Liver (tissue), 9 donors: Measurements from ENCODE around the gene KBTBD2. TPM values are rescaled to one million over a fixed set of nuclear protein-coding genes. Genes with fewer than 3 reads are reported as not detected.

Source experiments
- DNase-seq: peaks from one replicate; pipeline ENCODE4 v3.0.0-alpha.2; 2017; ENCODE audit warnings: low spot score
- H3K27ac ChIP-seq, 2 donors: one replicate each; pipeline ENCODE4 v1.7.0; 2013; ENCODE audit warnings: inconsistent platforms in 2 of 2, low read length in 2 of 2, control low read depth in 1 of 2, low read depth in 1 of 2, mild to moderate bottlenecking in 1 of 2
- H3K27me3 ChIP-seq, 4 donors: one replicate each; pipeline versions ENCODE4 v1.6.1 to v1.7.0; 2013; ENCODE audit warnings: low read length in 3 of 4, inconsistent platforms in 1 of 4, mild to moderate bottlenecking in 1 of 4, moderate library complexity in 1 of 4; ENCODE audit not compliant: control insufficient read depth in 4 of 4, insufficient read depth in 4 of 4
- H3K36me3 ChIP-seq, 4 donors: one replicate each; pipeline versions ENCODE4 v1.6.1 to v1.7.0; 2013; ENCODE audit warnings: low read length in 3 of 4, mild to moderate bottlenecking in 3 of 4, low read depth in 1 of 4, moderate library complexity in 1 of 4; ENCODE audit not compliant: control insufficient read depth in 4 of 4, insufficient read depth in 3 of 4
- H3K4me1 ChIP-seq, 4 donors: one replicate each; pipeline versions ENCODE4 v1.6.1 to v1.7.0; 2013; ENCODE audit warnings: low read length in 3 of 4, mild to moderate bottlenecking in 3 of 4, moderate library complexity in 1 of 4; ENCODE audit not compliant: control insufficient read depth in 4 of 4, insufficient read depth in 4 of 4
- H3K4me3 ChIP-seq, 3 donors: one replicate each; pipeline versions ENCODE4 v1.6.1 to v1.7.0; 2013; ENCODE audit warnings: low read length in 3 of 3, control low read depth in 1 of 3, low read depth in 1 of 3, mild to moderate bottlenecking in 1 of 3
- H3K9ac ChIP-seq, 2 donors: one replicate each; pipeline ENCODE4 v1.7.0; 2013; ENCODE audit warnings: low read length in 2 of 2, mild to moderate bottlenecking in 2 of 2, moderate library complexity in 2 of 2, control low read depth in 1 of 2, low read depth in 1 of 2
- H3K9me3 ChIP-seq, 4 donors: one replicate each; pipeline versions ENCODE4 v1.6.1 to v1.7.0; 2013; ENCODE audit warnings: low read length in 3 of 4; ENCODE audit not compliant: control insufficient read depth in 4 of 4
- EGR1 ChIP-seq, 2 donors: IDR thresholded peaks; 2 replicates each; pipeline ENCODE4 v1.6.1; 2016 to 2018; ENCODE audit warnings: antibody characterized with exemption in 2 of 2, low read depth in 2 of 2
- FOXA1 ChIP-seq: IDR thresholded peaks from 2 replicates; pipeline ENCODE4 v1.6.1; 2016; ENCODE audit warnings: antibody characterized with exemption
- FOXA2 ChIP-seq: IDR thresholded peaks from 2 replicates; pipeline ENCODE4 v1.6.1; 2016; ENCODE audit warnings: antibody characterized with exemption
- GABPA ChIP-seq, 2 donors: IDR thresholded peaks in 1 of 2; conservative IDR thresholded peaks in 1 of 2; 2 replicates each; pipeline ENCODE4 v1.6.1; 2016; ENCODE audit warnings: antibody characterized with exemption in 2 of 2, mild to moderate bottlenecking in 1 of 2, moderate library complexity in 1 of 2
- HNF4A ChIP-seq, 2 donors: conservative IDR thresholded peaks; 2 replicates each; pipeline ENCODE4 v1.6.1; 2016; ENCODE audit warnings: antibody characterized with exemption in 2 of 2, mild to moderate bottlenecking in 2 of 2
- HNF4G ChIP-seq: IDR thresholded peaks from 2 replicates; pipeline ENCODE4 v1.6.1; 2016; ENCODE audit warnings: antibody characterized with exemption
- JUND ChIP-seq, 2 donors: IDR thresholded peaks; 2 replicates each; pipeline ENCODE4 v1.6.1; 2016; ENCODE audit warnings: antibody characterized with exemption in 2 of 2
- NR2F2 ChIP-seq: IDR thresholded peaks from 2 replicates; pipeline ENCODE4 v1.6.1; 2016; ENCODE audit warnings: antibody characterized with exemption
- RAD21 ChIP-seq, 2 donors: IDR thresholded peaks; 2 replicates each; pipeline ENCODE4 v1.6.1; 2016; ENCODE audit warnings: antibody characterized with exemption in 2 of 2, mild to moderate bottlenecking in 2 of 2
- RXRA ChIP-seq, 2 donors: IDR thresholded peaks; 2 replicates each; pipeline ENCODE4 v1.6.1; 2017 to 2018; ENCODE audit warnings: antibody characterized with exemption in 2 of 2, mild to moderate bottlenecking in 1 of 2
- SP1 ChIP-seq: IDR thresholded peaks from 2 replicates; pipeline ENCODE4 v1.6.1; 2018; ENCODE audit warnings: antibody characterized with exemption, mild to moderate bottlenecking
- TAF1 ChIP-seq: conservative IDR thresholded peaks from 2 replicates; pipeline ENCODE4 v1.6.1; 2016; ENCODE audit warnings: antibody characterized with exemption, mild to moderate bottlenecking
- YY1 ChIP-seq: IDR thresholded peaks from 2 replicates; pipeline ENCODE4 v1.6.1; 2016; ENCODE audit warnings: antibody characterized with exemption, mild to moderate bottlenecking
- WGBS: extraction: QIAGEN DNeasy Blood & Tissue Kit; methylation state at CpG from one replicate; pipeline ENCODE4 v1.1.7; 2013; 5-methylcytosine and 5-hydroxymethylcytosine counted together
- polyA plus RNA-seq, 2 donors: library from polyadenylated mRNA; stranded (reverse) in 1 of 2; unstranded in 1 of 2; fragments of 200-250 nt in 1 of 2; fragments of >200 nt in 1 of 2; fragmentation: Nextera tagmentation in 1 of 2; extraction: Ambion mirVana in 1 of 2; gene quantifications; one replicate each; pipeline versions ENCODE4 v1.2.1 to v1.2.3, GENCODE V29; 2013 to 2015
- total RNA-seq, 2 donors: library from RNA; depleted of rRNA; stranded (reverse); fragments of >200 nt; gene quantifications; one replicate each; pipeline ENCODE4 v1.2.3, GENCODE V29; 2014
- TF ChIP-seq, protein P1 (sequence below): IDR thresholded peaks from 2 replicates; pipeline ENCODE4 v1.6.1; 2016; ENCODE audit warnings: antibody characterized with exemption
- TF ChIP-seq, protein P2 (sequence below): fragments of 150-350 bp; IDR thresholded peaks from 2 replicates; pipeline ENCODE4 v1.5.1; 2017; ENCODE audit warnings: improper control_type of control experiment, low read depth, low read length; ENCODE audit not compliant: missing input control
- TF ChIP-seq, protein P3 (sequence below): IDR thresholded peaks from 2 replicates; pipeline ENCODE4 v1.6.1; 2016; ENCODE audit warnings: antibody characterized with exemption, mild to moderate bottlenecking
- TF ChIP-seq, protein P4 (sequence below): IDR thresholded peaks from 2 replicates; pipeline ENCODE4 v1.6.1; 2016; ENCODE audit warnings: antibody characterized with exemption
- TF ChIP-seq, protein P5 (sequence below): IDR thresholded peaks from 2 replicates; pipeline ENCODE4 v1.6.1; 2016; ENCODE audit warnings: antibody characterized with exemption
- donor health status: healthy.
- donor health status: healthy.
- donor health status: healthy.
- donor health status: healthy.
- donor health status: healthy.

Gene KBTBD2
- total and polyA plus RNA-seq, 4 donors = 7.1 to 29.5 (median 15.1) TPM

DNA sequence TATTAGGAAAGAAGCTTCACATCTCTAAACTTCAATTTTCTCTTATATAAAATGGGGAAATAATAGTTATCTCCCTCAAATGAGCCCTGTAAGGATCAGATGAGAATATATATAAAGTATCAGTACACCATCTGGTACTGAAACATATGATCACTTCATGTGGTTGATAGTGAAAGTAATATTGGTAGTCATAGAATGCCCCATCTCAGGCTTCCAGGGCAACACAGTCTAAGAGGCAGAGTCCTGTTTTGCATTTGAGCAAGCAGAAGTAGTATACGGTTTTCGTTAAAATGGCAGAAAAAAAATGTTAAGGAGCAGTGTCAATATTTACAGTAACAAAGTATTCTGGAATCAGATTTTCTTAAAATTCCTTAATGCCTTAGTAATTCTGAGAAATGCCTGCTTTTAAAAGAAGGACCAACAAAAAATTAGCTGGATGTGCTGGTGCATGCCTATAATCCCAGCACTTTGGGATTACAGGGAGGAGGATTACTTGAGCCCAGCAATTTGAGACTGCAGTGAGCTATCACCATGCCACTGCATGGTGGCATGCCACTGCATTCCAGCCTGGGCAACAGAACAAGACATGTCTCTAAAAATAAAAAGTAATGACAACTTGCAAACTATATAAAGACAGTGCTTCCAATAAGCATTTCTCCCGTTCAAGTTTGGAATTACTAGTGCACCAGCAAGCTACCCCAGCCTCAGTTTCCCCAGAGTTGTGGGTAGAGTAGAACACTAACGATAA lies 19.8 kb downstream of the KBTBD2 start:
- TF ChIP-seq TAF1 (no peak), FOXA1 (no peak), HNF4A (conservative IDR thresholded peaks at IDR 0.05) (no peak), SP1 (no peak), NR2F2 (no peak), YY1 (no peak), RXRA (IDR thresholded peaks at IDR 0.05) (no peak), HNF4G (no peak), JUND (IDR thresholded peaks at IDR 0.05) (no peak), FOXA2 (no peak), GABPA (IDR thresholded peaks at IDR 0.05 in 1 of 2, conservative IDR thresholded peaks at IDR 0.05 in 1 of 2) (no peak), RAD21 (IDR thresholded peaks at IDR 0.05) (no peak), EGR1 (IDR thresholded peaks at IDR 0.05; ENCODE audit: low read depth in 2 of 2) (no peak)
- TF ChIP-seq, protein P1, sequence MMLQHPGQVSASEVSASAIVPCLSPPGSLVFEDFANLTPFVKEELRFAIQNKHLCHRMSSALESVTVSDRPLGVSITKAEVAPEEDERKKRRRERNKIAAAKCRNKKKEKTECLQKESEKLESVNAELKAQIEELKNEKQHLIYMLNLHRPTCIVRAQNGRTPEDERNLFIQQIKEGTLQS = no peak
- TF ChIP-seq, protein P2, sequence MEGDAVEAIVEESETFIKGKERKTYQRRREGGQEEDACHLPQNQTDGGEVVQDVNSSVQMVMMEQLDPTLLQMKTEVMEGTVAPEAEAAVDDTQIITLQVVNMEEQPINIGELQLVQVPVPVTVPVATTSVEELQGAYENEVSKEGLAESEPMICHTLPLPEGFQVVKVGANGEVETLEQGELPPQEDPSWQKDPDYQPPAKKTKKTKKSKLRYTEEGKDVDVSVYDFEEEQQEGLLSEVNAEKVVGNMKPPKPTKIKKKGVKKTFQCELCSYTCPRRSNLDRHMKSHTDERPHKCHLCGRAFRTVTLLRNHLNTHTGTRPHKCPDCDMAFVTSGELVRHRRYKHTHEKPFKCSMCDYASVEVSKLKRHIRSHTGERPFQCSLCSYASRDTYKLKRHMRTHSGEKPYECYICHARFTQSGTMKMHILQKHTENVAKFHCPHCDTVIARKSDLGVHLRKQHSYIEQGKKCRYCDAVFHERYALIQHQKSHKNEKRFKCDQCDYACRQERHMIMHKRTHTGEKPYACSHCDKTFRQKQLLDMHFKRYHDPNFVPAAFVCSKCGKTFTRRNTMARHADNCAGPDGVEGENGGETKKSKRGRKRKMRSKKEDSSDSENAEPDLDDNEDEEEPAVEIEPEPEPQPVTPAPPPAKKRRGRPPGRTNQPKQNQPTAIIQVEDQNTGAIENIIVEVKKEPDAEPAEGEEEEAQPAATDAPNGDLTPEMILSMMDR = no peak
- TF ChIP-seq, protein P3, sequence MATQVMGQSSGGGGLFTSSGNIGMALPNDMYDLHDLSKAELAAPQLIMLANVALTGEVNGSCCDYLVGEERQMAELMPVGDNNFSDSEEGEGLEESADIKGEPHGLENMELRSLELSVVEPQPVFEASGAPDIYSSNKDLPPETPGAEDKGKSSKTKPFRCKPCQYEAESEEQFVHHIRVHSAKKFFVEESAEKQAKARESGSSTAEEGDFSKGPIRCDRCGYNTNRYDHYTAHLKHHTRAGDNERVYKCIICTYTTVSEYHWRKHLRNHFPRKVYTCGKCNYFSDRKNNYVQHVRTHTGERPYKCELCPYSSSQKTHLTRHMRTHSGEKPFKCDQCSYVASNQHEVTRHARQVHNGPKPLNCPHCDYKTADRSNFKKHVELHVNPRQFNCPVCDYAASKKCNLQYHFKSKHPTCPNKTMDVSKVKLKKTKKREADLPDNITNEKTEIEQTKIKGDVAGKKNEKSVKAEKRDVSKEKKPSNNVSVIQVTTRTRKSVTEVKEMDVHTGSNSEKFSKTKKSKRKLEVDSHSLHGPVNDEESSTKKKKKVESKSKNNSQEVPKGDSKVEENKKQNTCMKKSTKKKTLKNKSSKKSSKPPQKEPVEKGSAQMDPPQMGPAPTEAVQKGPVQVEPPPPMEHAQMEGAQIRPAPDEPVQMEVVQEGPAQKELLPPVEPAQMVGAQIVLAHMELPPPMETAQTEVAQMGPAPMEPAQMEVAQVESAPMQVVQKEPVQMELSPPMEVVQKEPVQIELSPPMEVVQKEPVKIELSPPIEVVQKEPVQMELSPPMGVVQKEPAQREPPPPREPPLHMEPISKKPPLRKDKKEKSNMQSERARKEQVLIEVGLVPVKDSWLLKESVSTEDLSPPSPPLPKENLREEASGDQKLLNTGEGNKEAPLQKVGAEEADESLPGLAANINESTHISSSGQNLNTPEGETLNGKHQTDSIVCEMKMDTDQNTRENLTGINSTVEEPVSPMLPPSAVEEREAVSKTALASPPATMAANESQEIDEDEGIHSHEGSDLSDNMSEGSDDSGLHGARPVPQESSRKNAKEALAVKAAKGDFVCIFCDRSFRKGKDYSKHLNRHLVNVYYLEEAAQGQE = no peak
- TF ChIP-seq, protein P4, sequence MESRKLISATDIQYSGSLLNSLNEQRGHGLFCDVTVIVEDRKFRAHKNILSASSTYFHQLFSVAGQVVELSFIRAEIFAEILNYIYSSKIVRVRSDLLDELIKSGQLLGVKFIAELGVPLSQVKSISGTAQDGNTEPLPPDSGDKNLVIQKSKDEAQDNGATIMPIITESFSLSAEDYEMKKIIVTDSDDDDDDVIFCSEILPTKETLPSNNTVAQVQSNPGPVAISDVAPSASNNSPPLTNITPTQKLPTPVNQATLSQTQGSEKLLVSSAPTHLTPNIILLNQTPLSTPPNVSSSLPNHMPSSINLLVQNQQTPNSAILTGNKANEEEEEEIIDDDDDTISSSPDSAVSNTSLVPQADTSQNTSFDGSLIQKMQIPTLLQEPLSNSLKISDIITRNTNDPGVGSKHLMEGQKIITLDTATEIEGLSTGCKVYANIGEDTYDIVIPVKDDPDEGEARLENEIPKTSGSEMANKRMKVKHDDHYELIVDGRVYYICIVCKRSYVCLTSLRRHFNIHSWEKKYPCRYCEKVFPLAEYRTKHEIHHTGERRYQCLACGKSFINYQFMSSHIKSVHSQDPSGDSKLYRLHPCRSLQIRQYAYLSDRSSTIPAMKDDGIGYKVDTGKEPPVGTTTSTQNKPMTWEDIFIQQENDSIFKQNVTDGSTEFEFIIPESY = no peak
- TF ChIP-seq, protein P5, sequence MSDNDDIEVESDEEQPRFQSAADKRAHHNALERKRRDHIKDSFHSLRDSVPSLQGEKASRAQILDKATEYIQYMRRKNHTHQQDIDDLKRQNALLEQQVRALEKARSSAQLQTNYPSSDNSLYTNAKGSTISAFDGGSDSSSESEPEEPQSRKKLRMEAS = no peak
- Histone ChIP-seq H3K4me3 (no peak overlapping the region), H3K27ac (no peak overlapping the region), H3K27me3 (no peaks in the 10 kb centered on the region), H3K4me1 (peaks cover 0 to 1% (median 0%) of the 10 kb centered on the region in 4 donors), H3K9me3 (no peaks in the 10 kb centered on the region), H3K9ac (no peak overlapping the region), H3K36me3 (peaks cover 6 to 30% (median 19%) of the 10 kb centered on the region in 4 donors)
- no peak for DNase-seq
- WGBS = 90% methylated on average over 4 of the region's 4 CpGs
